HL-60 (cell line): ENCODE measurements around the gene CFAP45.

Source experiments
- DNase-seq, 2 experiments: peaks; one replicate each; pipeline ENCODE4 v3.0.0-alpha.2; 2010 to 2020; ENCODE audit warnings: low read depth in 1 of 2, low spot score in 1 of 2
- H3K27ac ChIP-seq: fragments of 250-450 bp; sonication (Bioruptor Pico); replicated peaks from 2 replicates; pipeline ENCODE4 v1.5.1; 2020; ENCODE audit warnings: mild to moderate bottlenecking, moderate library complexity
- H3K27me3 ChIP-seq: fragments of 250-450 bp; sonication (Bioruptor Pico); 2 replicates; pipeline ENCODE4 v1.5.1; 2021; ENCODE audit warnings: mild to moderate bottlenecking, moderate library complexity; ENCODE audit not compliant: insufficient read depth, poor library complexity, severe bottlenecking
- H3K4me3 ChIP-seq: replicated peaks from 2 replicates; pipeline ENCODE4 v1.5.1; 2011; ENCODE audit warnings: mild to moderate bottlenecking, control low read depth, low read length; ENCODE audit not compliant: insufficient read depth
- CTCF ChIP-seq: IDR thresholded peaks from one replicate; pipeline ENCODE4 v1.5.1; 2011; ENCODE audit warnings: low read length, control low read depth, inconsistent platforms; ENCODE audit not compliant: insufficient read depth
- GABPA ChIP-seq: IDR thresholded peaks from 2 replicates; pipeline ENCODE4 v1.6.1; 2012; ENCODE audit warnings: low read depth
- POLR2AphosphoS5 ChIP-seq: IDR thresholded peaks from 2 replicates; pipeline ENCODE4 v1.6.1; 2012; ENCODE audit warnings: low read depth
- REST ChIP-seq: IDR thresholded peaks from 2 replicates; pipeline ENCODE4 v1.6.1; 2012; ENCODE audit warnings: low read depth; ENCODE audit not compliant: insufficient replicate concordance
- SPI1 ChIP-seq: IDR thresholded peaks from 2 replicates; pipeline ENCODE4 v1.6.1; 2012; ENCODE audit warnings: low read depth, mild to moderate bottlenecking, borderline replicate concordance

CFAP45 gene

GRCh38 chr1:159930634-159931033 lies 30.7 kb upstream of the CFAP45 start:
- TF ChIP-seq GABPA (no peak), REST (no peak), POLR2AphosphoS5 (no peak), SPI1 (no peak), CTCF (no peak)
- no peak for DNase-seq
- H3K27me3 ChIP-seq = no peaks in the 10 kb centered on the region

GRCh38 chr1:159930216-159930615 lies 30.3 kb upstream of the CFAP45 start:
- no peak for DNase-seq
- H3K27ac ChIP-seq = no peak overlapping the region
- no peak overlapping the region for H3K4me3 ChIP-seq
- H3K27me3 ChIP-seq = no peaks in the 10 kb centered on the region
- no peak for TF ChIP-seq SPI1
- TF ChIP-seq CTCF = no peak
- no peak for TF ChIP-seq GABPA
- no peak for TF ChIP-seq POLR2AphosphoS5
- TF ChIP-seq REST = no peak

More at GRCh38 chr1:159930634-159931033, 30.7 kb upstream of the CFAP45 start:
- no peak overlapping the region for H3K4me3 ChIP-seq
- H3K27ac ChIP-seq = no peak overlapping the region

GRCh38 chr1:159929155-159930051 lies 29.4 kb upstream of the CFAP45 start:
- H3K4me3 ChIP-seq = no peak overlapping the region
- no peak for DNase-seq
- TF ChIP-seq GABPA (no peak), CTCF (no peak), REST (no peak)
- no peak overlapping the region for H3K27ac ChIP-seq
- no peaks in the 10 kb centered on the region for H3K27me3 ChIP-seq
